Liver (tissue), 3 donors: ENCODE results near the gene SLC4A3.

Source experiments
- CTCF ChIP-seq: fragments of 150-350 bp; IDR thresholded peaks from 2 replicates; pipeline ENCODE4 v1.5.1; 2017; ENCODE audit warnings: improper control_type of control experiment, low read depth, low read length; ENCODE audit not compliant: missing input control
- EGR1 ChIP-seq, 2 donors: IDR thresholded peaks; 2 replicates each; pipeline ENCODE4 v1.6.1; 2016 to 2018; ENCODE audit warnings: antibody characterized with exemption in 2 of 2, low read depth in 2 of 2
- FOXA1 ChIP-seq: IDR thresholded peaks from 2 replicates; pipeline ENCODE4 v1.6.1; 2016; ENCODE audit warnings: antibody characterized with exemption
- HNF4G ChIP-seq: IDR thresholded peaks from 2 replicates; pipeline ENCODE4 v1.6.1; 2016; ENCODE audit warnings: antibody characterized with exemption
- MAX ChIP-seq: IDR thresholded peaks from 2 replicates; pipeline ENCODE4 v1.6.1; 2016; ENCODE audit warnings: antibody characterized with exemption
- REST ChIP-seq: IDR thresholded peaks from 2 replicates; pipeline ENCODE4 v1.6.1; 2016; ENCODE audit warnings: antibody characterized with exemption, mild to moderate bottlenecking
- RXRA ChIP-seq, 2 donors: IDR thresholded peaks; 2 replicates each; pipeline ENCODE4 v1.6.1; 2017 to 2018; ENCODE audit warnings: antibody characterized with exemption in 2 of 2, mild to moderate bottlenecking in 1 of 2
- TAF1 ChIP-seq: conservative IDR thresholded peaks from 2 replicates; pipeline ENCODE4 v1.6.1; 2016; ENCODE audit warnings: antibody characterized with exemption, mild to moderate bottlenecking
- YY1 ChIP-seq: IDR thresholded peaks from 2 replicates; pipeline ENCODE4 v1.6.1; 2016; ENCODE audit warnings: antibody characterized with exemption, mild to moderate bottlenecking
- donor health status: healthy.
- donor health status: healthy.

GRCh38 chr2:219671279-219671678, 43.8 kb downstream of the SLC4A3 start:
- TF ChIP-seq CTCF (no peak), MAX (no peak), FOXA1 (no peak), EGR1 (IDR thresholded peaks at IDR 0.05; ENCODE audit: low read depth in 2 of 2) (no peak), RXRA (IDR thresholded peaks at IDR 0.05) (no peak), REST (no peak), TAF1 (no peak), YY1 (no peak), HNF4G (no peak)
